GM10266 (cell line): Measurements from ENCODE around the gene CRYGB.

Source experiments
- DNase-seq: peaks from one replicate; pipeline ENCODE4 v3.0.0; 2012; ENCODE audit errors: extremely low spot score
- TF ChIP-seq, protein P1 (sequence below): IDR thresholded peaks from 2 replicates; pipeline ENCODE4 v1.5.1; 2012; ENCODE audit warnings: mild to moderate bottlenecking, low read depth; ENCODE audit not compliant: control insufficient read depth, insufficient read depth; ENCODE audit errors: missing control alignments

Gene CRYGB

DNA sequence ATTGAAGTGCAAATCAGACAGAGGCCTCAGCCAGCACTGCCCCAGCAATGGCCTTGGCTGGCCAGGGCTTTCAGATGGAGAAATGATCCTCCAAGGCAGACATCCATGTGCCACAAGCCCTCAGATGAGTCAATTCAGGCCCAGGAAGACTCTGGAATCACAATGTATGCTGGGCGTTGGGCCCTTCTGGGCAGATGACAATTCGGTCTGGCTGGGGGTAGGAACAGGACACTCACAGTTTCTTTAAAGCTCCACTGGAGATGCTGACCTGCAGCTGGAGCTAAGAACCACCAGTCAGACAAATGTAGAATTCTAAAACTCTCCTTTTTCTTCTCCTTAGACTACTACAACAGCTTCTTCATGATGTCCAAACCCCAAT is 9.3 kb downstream of the CRYGB start:
- no peak for DNase-seq
- TF ChIP-seq, protein P1, sequence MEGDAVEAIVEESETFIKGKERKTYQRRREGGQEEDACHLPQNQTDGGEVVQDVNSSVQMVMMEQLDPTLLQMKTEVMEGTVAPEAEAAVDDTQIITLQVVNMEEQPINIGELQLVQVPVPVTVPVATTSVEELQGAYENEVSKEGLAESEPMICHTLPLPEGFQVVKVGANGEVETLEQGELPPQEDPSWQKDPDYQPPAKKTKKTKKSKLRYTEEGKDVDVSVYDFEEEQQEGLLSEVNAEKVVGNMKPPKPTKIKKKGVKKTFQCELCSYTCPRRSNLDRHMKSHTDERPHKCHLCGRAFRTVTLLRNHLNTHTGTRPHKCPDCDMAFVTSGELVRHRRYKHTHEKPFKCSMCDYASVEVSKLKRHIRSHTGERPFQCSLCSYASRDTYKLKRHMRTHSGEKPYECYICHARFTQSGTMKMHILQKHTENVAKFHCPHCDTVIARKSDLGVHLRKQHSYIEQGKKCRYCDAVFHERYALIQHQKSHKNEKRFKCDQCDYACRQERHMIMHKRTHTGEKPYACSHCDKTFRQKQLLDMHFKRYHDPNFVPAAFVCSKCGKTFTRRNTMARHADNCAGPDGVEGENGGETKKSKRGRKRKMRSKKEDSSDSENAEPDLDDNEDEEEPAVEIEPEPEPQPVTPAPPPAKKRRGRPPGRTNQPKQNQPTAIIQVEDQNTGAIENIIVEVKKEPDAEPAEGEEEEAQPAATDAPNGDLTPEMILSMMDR = no peak

DNA sequence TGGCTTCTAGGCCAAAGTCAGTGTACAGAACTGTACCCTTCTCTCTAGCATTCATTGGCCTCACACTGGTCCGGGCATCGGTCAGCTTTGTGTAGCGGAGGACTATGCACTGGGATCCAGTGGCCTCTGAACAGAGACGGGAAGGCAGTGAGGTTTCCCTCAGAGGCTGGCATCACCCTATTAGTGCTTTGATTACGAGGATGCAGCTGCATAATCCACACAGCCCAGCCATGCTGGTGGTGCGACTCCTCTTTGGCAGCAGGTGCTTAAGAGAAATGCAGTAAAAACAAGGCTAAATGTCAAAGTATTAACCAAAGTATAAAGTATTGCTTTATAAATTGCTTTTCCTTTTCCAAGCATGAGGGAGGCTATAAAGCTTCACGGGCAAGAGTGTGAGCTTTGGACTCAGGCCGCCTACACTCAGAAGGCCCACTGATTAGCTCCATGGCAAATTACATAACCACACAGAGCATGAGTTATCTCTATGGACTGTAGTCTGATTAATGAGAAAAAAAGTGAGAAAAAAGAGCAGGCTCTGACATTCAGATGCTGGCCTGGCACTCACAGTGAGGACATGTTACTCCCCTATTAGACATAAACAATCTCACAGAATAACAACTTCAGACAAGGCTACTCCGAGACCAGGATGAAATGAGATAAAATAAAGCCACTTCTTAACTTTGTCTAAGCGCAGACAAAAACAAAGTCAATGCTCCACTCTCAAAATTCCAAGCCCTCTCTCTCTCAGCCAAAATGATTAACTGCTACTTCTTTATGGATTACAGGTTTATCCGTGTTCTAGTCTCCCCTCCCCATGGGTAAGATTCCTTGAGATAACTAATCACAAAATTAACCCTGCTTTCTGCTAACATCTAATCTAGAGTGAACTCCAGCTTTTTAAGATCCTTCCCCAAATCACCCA is 9.9 kb downstream of the CRYGB start:
- TF ChIP-seq, protein P1 = no peak
- DNase-seq = no peak

DNA sequence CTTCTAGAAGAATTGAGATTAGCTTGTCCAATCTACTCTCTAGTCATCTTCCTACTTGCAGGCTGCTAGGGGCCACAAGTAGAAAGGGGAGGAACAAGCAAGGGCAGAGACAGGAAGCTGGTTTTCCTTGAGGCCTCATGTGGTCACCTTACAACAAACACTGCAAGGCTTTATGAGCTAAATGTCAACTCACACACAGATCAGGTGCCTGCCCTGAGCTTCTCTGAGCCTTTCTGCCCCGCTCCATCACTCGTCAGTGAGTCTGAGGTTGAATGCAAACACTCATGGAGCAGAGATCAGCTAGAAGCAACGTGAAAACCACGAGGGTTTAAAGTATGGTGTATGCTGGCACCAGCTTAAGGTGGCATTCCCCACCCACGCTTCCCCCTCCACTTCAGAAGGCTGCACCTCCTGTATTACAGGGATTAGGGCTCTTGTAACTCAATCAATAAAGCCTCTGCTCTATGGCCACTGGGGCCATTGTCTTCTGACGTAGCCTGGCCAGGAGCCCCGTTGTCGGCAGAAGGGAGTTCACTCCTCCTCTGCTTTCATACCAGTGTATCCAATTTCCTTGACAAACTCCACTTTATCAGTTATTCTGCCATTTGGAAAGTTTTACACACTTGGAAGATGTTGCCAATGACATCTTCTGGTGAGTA is 10.9 kb downstream of the CRYGB start:
- TF ChIP-seq, protein P1 = no peak
- DNase-seq = no peak

DNA sequence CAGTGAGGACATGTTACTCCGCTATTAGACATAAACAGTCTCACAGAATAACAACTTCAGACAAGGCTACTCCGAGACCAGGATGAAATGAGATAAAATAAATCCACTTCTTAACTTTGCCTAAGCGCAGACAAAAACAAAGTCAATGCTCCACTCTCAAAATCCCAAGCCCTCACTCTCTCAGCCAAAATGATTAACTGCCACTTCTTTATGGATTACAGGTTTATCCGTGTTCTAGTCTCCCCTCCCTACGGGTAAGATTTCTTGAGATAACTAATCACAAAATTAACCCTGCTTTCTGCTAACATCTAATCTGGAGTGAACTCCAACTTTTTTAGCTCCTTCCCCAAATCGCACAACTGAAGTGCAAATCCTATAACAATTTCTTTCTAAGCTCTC is 15.2 kb downstream of the CRYGB start:
- TF ChIP-seq, protein P1 = no peak
- DNase-seq = no peak

DNA sequence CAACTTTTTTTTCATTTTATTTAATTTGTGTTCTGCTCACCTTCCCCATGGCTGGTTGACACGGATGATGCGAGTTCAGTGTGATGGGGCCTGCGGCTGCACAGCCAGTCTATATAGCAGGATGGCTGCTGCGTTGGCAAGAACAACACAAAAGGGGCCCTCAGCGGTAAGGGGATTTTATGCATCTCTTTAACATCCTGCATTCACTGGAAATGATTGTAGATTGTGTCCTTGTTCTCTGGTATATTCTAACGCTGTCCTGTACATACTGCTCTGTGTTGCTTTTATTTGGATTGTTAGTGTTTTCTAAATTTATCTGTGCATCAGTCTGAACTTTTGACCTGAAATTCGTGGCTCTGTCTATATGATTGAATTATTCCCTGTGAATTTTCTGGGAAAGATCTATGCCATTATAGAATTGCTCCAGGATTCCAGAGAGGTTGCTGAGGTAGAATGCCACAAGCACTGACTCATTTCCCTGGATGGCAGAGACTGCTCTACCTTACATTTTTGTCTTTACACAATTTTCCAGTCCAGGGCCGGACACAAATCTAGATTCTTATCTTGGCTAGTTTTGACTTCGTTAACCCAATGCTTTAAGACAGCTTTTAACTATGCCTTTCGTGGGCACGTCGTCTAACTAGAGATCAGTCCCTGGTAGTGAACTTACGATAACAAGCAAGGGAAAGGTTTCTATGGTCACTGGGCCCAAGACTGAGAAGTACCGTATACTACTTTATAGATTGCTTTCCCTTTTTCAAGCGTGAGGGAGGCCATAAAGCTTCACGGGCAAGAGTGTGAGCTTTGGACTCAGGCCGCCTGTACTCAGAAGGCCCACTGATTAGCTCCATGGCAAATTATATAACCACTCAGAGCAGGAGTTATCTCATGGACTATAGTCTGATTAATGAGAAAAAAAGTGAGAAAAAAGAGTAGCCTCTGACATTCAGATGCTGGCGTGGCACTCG is 15.9 kb downstream of the CRYGB start, which contains the start of gene CRYGC:
Gene CRYGC (minus strand): TSS at position 85 of the 968 bp plus-strand sequence. CDS start 36 bp downstream, at position 49.
- TF ChIP-seq, protein P1 = no peak
- no peak for DNase-seq

DNA sequence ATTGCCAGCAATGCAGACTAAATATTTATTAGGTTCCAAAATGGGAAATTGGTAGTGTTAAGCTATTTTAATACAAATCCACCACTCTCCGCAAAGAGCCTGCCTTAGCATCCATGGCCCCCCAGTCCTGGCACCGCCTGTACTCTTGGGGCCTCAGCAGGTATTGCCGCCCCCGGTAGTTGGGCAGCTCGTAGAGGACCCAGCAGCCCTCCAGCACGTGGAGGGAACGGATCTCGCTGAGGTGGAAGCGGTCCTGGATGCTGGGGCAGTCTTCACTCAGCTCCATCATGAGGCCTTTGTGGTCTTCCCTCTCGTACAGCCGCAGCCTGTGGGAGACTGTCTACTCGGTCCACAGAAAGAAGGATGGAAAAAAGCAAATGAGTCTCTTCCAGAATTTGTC is 17.8 kb downstream of the CRYGB start:
- DNase-seq = no peak

More for the DNA sequence above, 17.8 kb downstream of the CRYGB start:
- TF ChIP-seq, protein P1 = no peak
